HepG2 (cell line): ENCODE measurements around the gene MRPL43. TPM values are rescaled to one million over a fixed set of nuclear protein-coding genes. Genes with fewer than 3 reads are reported as not detected.
A peak's percentile ranks its signal among the peaks of the same experiment; 100 is the strongest.

ENCODE experiments used
- DDIT3 ChIP-seq: sonication (generic); formaldehyde crosslinking; IDR thresholded peaks from 2 replicates; pipeline ENCODE4 v1.4.0; 2020; ENCODE audit warnings: mild to moderate bottlenecking, missing genetic modification reagents
- GABPB1 ChIP-seq: IDR thresholded peaks from 2 replicates; pipeline ENCODE4 v1.6.1; 2016; ENCODE audit warnings: mild to moderate bottlenecking, missing genetic modification reagents, moderate library complexity, missing compliant biosample characterization
- HCFC1 ChIP-seq: fragments of 150-350 bp; IDR thresholded peaks from 2 replicates; pipeline ENCODE4 v1.6.1; 2014; ENCODE audit warnings: low read depth, low read length
- KLF11 ChIP-seq: IDR thresholded peaks from 2 replicates; pipeline ENCODE4 v1.6.1; 2016; ENCODE audit warnings: missing compliant biosample characterization
- MEIS2 ChIP-seq: sonication (generic); formaldehyde crosslinking; IDR thresholded peaks from 2 replicates; pipeline ENCODE4 v1.9.0; 2021; ENCODE audit warnings: mild to moderate bottlenecking, missing genetic modification reagents
- NFE2L1 ChIP-seq: sonication (generic); formaldehyde crosslinking; IDR thresholded peaks from 2 replicates; pipeline ENCODE4 v1.4.0; 2020; ENCODE audit warnings: missing genetic modification reagents, mild to moderate bottlenecking, borderline replicate concordance
- REXO4 ChIP-seq: sonication (generic); formaldehyde crosslinking; IDR thresholded peaks from 2 replicates; pipeline ENCODE4 v1.8.0; 2022; ENCODE audit warnings: missing genetic modification reagents, mild to moderate bottlenecking, borderline replicate concordance
- TOPORS ChIP-seq: sonication (generic); formaldehyde crosslinking; IDR thresholded peaks from 2 replicates; pipeline ENCODE4 v1.8.0; 2023; ENCODE audit warnings: mild to moderate bottlenecking, missing genetic modification reagents
- YEATS4 ChIP-seq: sonication (generic); formaldehyde crosslinking; IDR thresholded peaks from 2 replicates; pipeline ENCODE4 v1.4.0; 2020; ENCODE audit warnings: missing genetic modification reagents, borderline replicate concordance
- ZNF407 ChIP-seq: sonication (generic); formaldehyde crosslinking; IDR thresholded peaks from one replicate; pipeline ENCODE4 v1.5.1; 2020; ENCODE audit warnings: mild to moderate bottlenecking, missing genetic modification reagents; ENCODE audit errors: not compliant biosample characterization
- ZNF746 ChIP-seq: sonication (generic); formaldehyde crosslinking; IDR thresholded peaks from 2 replicates; pipeline ENCODE4 v1.8.0; 2022; ENCODE audit warnings: mild to moderate bottlenecking, missing genetic modification reagents
- polyA plus RNA-seq, 8 experiments: library from polyadenylated mRNA; depleted of rRNA in 3 of 8; stranded (reverse) in 7 of 8; unstranded in 1 of 8; fragments of >200 nt; fragmentation: Illumina TruSeq in 4 of 8; extraction: Trizol in 4 of 8; gene quantifications; 2 replicates each; pipeline versions ENCODE4 v1.2.1 to v1.2.3, GENCODE V29; 2011 to 2016; ENCODE audit warnings: low read depth in 4 of 8, missing spikeins in 1 of 8, mixed read lengths in 1 of 8; ENCODE audit not compliant: insufficient read depth in 1 of 8
- total RNA-seq, 5 experiments: library from RNA; depleted of rRNA; stranded (reverse); fragments of >200 nt; fragmentation: Illumina TruSeq; extraction: Trizol; gene quantifications; 2 replicates each; pipeline ENCODE4 v1.2.3, GENCODE V29; 2016; ENCODE audit warnings: low read depth in 1 of 5
- TF ChIP-seq, protein P1 (sequence below): sonication (generic); formaldehyde crosslinking; IDR thresholded peaks from 2 replicates; pipeline ENCODE4 v1.8.0; 2022; ENCODE audit warnings: missing genetic modification reagents, mild to moderate bottlenecking, borderline replicate concordance

Gene MRPL43
- total and polyA plus RNA-seq, 2 of the 13 experiments (the other 11 are each of a cell fraction or from before 2014, with no cell fraction given), result 71.0 to 73.7 TPM

DNA sequence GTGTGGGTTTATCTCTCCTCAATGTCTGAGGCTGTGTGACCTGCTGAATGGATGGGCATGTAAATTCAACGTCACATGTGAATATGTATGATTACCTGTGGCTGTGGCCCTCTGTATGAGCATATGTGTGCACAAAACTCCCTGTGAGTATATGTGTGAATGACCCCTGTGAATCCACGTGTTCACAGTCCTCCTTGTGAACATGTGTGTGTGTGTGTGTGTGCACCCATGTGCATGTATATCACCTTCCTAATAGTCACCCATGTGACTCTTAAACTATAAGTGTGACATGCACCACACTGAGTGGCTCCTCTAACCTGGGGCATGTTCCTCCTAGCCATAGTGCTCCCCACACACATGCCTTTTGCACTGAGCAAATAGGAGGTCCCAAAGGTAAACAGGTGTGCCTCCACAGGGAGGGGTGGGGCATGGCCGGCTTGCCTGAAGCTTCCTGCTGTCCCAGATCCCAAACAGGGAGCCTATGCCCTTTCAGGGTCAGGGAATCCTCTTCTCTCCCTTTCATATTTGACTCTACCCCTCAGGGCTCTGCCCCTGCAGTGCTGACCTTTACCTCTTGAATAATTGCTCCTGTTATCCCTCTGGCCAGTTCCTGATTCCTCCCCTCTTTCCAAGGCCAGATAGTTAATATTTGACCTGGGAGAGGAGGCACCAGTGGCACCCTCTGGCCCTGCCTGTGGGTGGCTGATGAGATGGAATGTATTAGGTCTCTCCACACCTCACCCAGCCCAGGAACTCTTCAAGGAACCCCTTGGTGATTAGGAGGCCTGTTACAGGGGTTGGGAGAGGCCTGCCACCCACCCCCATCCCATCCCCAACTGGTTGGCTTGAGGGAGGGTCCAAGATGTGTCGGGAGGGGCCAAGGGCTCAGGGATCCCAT, 16.1 kb downstream of the MRPL43 start (continued):
- TF ChIP-seq, protein P1, sequence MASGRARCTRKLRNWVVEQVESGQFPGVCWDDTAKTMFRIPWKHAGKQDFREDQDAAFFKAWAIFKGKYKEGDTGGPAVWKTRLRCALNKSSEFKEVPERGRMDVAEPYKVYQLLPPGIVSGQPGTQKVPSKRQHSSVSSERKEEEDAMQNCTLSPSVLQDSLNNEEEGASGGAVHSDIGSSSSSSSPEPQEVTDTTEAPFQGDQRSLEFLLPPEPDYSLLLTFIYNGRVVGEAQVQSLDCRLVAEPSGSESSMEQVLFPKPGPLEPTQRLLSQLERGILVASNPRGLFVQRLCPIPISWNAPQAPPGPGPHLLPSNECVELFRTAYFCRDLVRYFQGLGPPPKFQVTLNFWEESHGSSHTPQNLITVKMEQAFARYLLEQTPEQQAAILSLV (CRISPR knock-in tag), result no peak
- TF ChIP-seq ZNF407 (CRISPR knock-in tag) (no peak), TOPORS (no peak), GABPB1 (CRISPR knock-in tag) (peak; percentile 39; the same call in 1 of the 2 replicates), YEATS4 (CRISPR knock-in tag) (peak; percentile 65), MEIS2 (CRISPR knock-in tag) (peak; percentile 81; the same call in 1 of the 2 replicates), REXO4 (CRISPR knock-in tag) (no peak), NFE2L1 (CRISPR knock-in tag) (no peak), ZNF746 (CRISPR knock-in tag) (peak; percentile 91), HCFC1 (no peak), KLF11 (CRISPR knock-in tag) (0 out of 2 replicates have a peak, but pooled peaks have one; percentile 34), DDIT3 (no peak)
